BLaER1 treated with 17β-estradiol and CSF1 and Interleukin-3, amounts not matched to agents 10 nM and 100 nM (cell line): Measurements from ENCODE around the gene ATP13A4.
"Not testable (repeated sequence)": the region's sequence is repeated elsewhere in the genome, so short reads cannot be mapped to it uniquely, and the experiment has no call there.

Experiments
- H3K27ac ChIP-seq, 11 experiments: shearing (Covaris generic); formaldehyde crosslinking; 2 replicates each; pipeline ENCODE4 v1.8.1; 2022
- H3K27me3 ChIP-seq, 11 experiments: shearing (Covaris generic); formaldehyde crosslinking; 2 replicates each; pipeline ENCODE4 v1.8.1; 2022
- H3K36me3 ChIP-seq, 11 experiments: shearing (Covaris generic); formaldehyde crosslinking; 2 replicates each; pipeline ENCODE4 v1.8.1; 2022
- H3K4me1 ChIP-seq, 10 experiments: shearing (Covaris generic); formaldehyde crosslinking; 2 replicates each; pipeline ENCODE4 v1.8.1; 2022
- H3K4me2 ChIP-seq, 11 experiments: shearing (Covaris generic); formaldehyde crosslinking; 2 replicates each; pipeline ENCODE4 v1.8.1; 2022
- H3K4me3 ChIP-seq, 10 experiments: shearing (Covaris generic); formaldehyde crosslinking; 2 replicates each; pipeline ENCODE4 v1.8.1; 2022
- H3K9ac ChIP-seq, 11 experiments: shearing (Covaris generic); formaldehyde crosslinking; 2 replicates each; pipeline ENCODE4 v1.8.1; 2022
- H3K9me3 ChIP-seq, 11 experiments: shearing (Covaris generic); formaldehyde crosslinking; replicated peaks in 1 of 11; 2 replicates each; pipeline ENCODE4 v1.8.1; 2022
- H4K20me1 ChIP-seq, 11 experiments: shearing (Covaris generic); formaldehyde crosslinking; 2 replicates each; pipeline ENCODE4 v1.8.1; 2022
- Cebpa-rat ChIP-seq, 11 experiments: shearing (Covaris generic); IDR thresholded peaks; 2 replicates each; pipeline ENCODE4 v1.8.1; 2022

The ATP13A4 gene

DNA sequence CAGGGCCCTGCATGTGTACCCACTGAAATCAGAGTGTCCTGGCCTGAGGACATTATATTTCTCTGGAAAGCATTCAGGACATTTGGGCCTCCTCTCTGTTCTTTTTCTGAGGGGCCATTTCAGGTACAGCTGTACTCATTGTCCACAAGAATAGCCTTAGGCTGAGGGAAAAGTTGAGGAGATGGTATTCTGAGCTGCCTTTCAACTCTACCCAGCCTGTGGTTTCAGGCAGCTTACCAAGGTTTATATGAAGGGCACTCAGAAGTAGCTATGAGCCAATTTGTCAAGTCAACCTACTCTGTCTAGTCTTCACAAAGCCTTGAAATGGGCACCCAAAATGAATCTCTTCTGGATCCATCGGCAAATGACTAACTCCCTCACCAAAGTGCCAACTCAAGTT, 9.4 kb downstream of the ATP13A4 start:
- TF ChIP-seq Cebpa-rat (IDR thresholded peaks at IDR 0.05) = no peak
- Histone ChIP-seq H3K9ac (no peak overlapping the region), H3K4me2 (no peak overlapping the region), H3K27ac (no peak overlapping the region), H3K36me3 (no peaks in the 10 kb centered on the region), H4K20me1 (no peaks in the 10 kb centered on the region), H3K4me1 (no peaks in the 10 kb centered on the region), H3K27me3 (no peaks in the 10 kb centered on the region), H3K4me3 (no peak overlapping the region), H3K9me3 (peaks cover 0 to 16% (median 6%) of the 10 kb centered on the region in 11 experiments; a peak in 10 of 22 replicates)

DNA sequence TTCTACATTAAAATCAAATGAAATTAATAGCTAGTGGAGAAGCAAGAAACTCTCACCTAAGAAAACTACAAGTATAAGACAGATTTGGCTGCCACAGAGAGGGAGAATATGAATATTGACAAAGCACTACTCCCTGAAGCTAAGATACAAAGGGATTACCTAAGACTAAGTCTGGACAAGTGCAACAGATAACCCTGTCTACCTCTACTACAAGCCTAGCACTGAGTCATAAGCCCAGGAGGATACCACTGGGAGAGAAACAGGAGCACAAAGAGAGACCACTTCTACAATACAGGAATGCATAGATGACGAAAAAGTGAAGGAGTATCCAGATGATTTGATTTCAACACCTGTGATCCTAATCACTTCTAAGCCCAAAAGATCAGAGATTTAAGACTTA, 10.4 kb downstream of the ATP13A4 start:
- no peak overlapping the region for H3K27ac ChIP-seq
- no peak overlapping the region for H3K4me3 ChIP-seq
- H3K4me2 ChIP-seq = no peak overlapping the region
- no peak overlapping the region for H3K9ac ChIP-seq
- H3K27me3 ChIP-seq = no peaks in the 10 kb centered on the region
- no peaks in the 10 kb centered on the region for H3K36me3 ChIP-seq
- peaks cover 0 to 16% (median 6%) of the 10 kb centered on the region in 11 experiments; a peak in 10 of 22 replicates for H3K9me3 ChIP-seq
- H3K4me1 ChIP-seq = no peaks in the 10 kb centered on the region
- H4K20me1 ChIP-seq = no peaks in the 10 kb centered on the region
- TF ChIP-seq Cebpa-rat (IDR thresholded peaks at IDR 0.05) = no peak

GRCh38 chr3:193530231-193531165, 24.2 kb downstream of the ATP13A4 start:
- TF ChIP-seq Cebpa-rat (IDR thresholded peaks at IDR 0.05) = no peak
- Histone ChIP-seq H3K27me3 (no peaks in the 10 kb centered on the region), H3K4me3 (no peak overlapping the region), H3K36me3 (no peaks in the 10 kb centered on the region), H3K27ac (no peak overlapping the region), H3K9me3 (no peaks in the 10 kb centered on the region), H4K20me1 (no peaks in the 10 kb centered on the region), H3K4me1 (no peaks in the 10 kb centered on the region), H3K9ac (no peak overlapping the region), H3K4me2 (no peak overlapping the region)

DNA sequence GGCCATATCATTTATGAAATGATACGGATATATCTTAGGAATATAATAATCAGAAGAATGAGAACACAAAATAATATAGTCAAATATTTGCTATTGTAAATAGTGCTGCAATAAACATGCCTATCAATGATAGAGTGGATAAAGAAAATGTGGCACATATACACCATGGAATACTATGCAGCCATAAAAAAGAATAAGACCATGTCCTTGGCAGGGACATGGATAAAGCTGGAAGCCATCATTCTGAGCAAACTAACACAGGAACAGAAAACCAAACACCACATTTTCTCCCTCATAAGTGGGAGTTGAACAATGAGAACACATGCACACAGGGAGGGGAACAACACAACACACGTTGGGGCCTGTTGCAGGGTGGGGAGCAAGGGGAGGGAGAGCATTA, 28.6 kb downstream of the ATP13A4 start:
- H3K4me1 ChIP-seq, H3K9ac ChIP-seq, H3K27ac ChIP-seq, H3K27me3 ChIP-seq, H3K4me3 ChIP-seq, H3K36me3 ChIP-seq, H3K4me2 ChIP-seq, H3K9me3 ChIP-seq, H4K20me1 ChIP-seq: not testable (repeated sequence)

DNA sequence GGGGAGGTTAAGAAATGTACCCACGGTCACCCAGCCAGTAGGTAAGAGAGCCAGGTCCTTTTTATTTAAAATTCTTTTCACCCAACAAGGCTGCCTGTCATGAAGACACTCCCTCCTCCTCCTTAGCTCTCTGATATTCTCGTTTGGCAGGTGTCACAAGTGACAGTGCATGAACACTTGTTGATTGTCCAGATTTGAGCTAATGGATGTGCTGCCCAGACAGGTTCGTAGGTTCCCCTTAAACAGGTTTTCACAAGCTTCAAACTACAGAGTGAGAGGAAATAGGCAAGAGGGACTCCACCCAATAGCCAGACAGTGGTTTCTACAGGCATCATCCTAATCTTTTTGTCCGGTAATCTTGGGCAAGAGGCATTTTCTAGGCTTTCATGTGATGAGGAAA, 32.2 kb downstream of the ATP13A4 start:
- H4K20me1 ChIP-seq = no peaks in the 10 kb centered on the region
- no peak overlapping the region for H3K4me3 ChIP-seq
- H3K9me3 ChIP-seq = no peaks in the 10 kb centered on the region
- TF ChIP-seq Cebpa-rat (IDR thresholded peaks at IDR 0.05) = no peak
- no peak overlapping the region for H3K9ac ChIP-seq
- H3K36me3 ChIP-seq = no peaks in the 10 kb centered on the region
- H3K27ac ChIP-seq = no peak overlapping the region
- no peak overlapping the region for H3K4me2 ChIP-seq
- no peaks in the 10 kb centered on the region for H3K27me3 ChIP-seq
- H3K4me1 ChIP-seq = no peaks in the 10 kb centered on the region

DNA sequence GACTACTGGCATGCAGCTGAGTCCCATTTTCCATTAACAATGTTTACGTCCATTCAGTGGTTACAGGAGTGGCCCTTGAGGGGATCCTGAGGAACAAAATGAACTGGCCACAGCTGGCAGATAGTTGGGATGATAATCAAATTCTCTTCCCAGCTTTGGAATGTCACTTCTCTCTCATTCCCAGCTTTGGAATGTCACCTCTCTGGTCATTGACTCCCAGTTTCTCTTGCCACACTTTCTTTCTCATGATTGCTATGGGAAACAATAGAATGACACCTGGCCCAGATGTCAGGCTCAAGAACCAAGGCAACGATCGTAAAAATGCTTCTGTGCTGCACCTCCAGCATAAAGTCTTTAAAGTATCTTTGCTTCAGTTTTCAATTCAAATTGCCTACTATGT, 34.0 kb downstream of the ATP13A4 start:
- Histone ChIP-seq H3K27ac (no peak overlapping the region), H3K9me3 (no peaks in the 10 kb centered on the region), H3K4me1 (no peaks in the 10 kb centered on the region), H3K9ac (no peak overlapping the region), H3K4me3 (no peak overlapping the region), H3K27me3 (no peaks in the 10 kb centered on the region), H3K36me3 (no peaks in the 10 kb centered on the region), H3K4me2 (no peak overlapping the region), H4K20me1 (no peaks in the 10 kb centered on the region)
- TF ChIP-seq Cebpa-rat (IDR thresholded peaks at IDR 0.05) = no peak

GRCh38 chr3:193515966-193516365, 38.7 kb downstream of the ATP13A4 start:
- Histone ChIP-seq H3K9me3 (no peaks in the 10 kb centered on the region), H3K4me1 (no peaks in the 10 kb centered on the region), H4K20me1 (no peaks in the 10 kb centered on the region), H3K9ac (no peak overlapping the region), H3K27me3 (no peaks in the 10 kb centered on the region), H3K4me3 (no peak overlapping the region), H3K4me2 (no peak overlapping the region), H3K27ac (no peak overlapping the region), H3K36me3 (no peaks in the 10 kb centered on the region)
- TF ChIP-seq Cebpa-rat (IDR thresholded peaks at IDR 0.05) = no peak

GRCh38 chr3:193510154-193510553, 44.5 kb downstream of the ATP13A4 start:
- Histone ChIP-seq H3K36me3 (no peaks in the 10 kb centered on the region), H3K27ac (no peak overlapping the region), H3K27me3 (no peaks in the 10 kb centered on the region), H3K4me3 (no peak overlapping the region), H3K9ac (no peak overlapping the region), H4K20me1 (no peaks in the 10 kb centered on the region), H3K9me3 (no peaks in the 10 kb centered on the region), H3K4me2 (no peak overlapping the region), H3K4me1 (no peaks in the 10 kb centered on the region)
- no peak for TF ChIP-seq Cebpa-rat (IDR thresholded peaks at IDR 0.05)

DNA sequence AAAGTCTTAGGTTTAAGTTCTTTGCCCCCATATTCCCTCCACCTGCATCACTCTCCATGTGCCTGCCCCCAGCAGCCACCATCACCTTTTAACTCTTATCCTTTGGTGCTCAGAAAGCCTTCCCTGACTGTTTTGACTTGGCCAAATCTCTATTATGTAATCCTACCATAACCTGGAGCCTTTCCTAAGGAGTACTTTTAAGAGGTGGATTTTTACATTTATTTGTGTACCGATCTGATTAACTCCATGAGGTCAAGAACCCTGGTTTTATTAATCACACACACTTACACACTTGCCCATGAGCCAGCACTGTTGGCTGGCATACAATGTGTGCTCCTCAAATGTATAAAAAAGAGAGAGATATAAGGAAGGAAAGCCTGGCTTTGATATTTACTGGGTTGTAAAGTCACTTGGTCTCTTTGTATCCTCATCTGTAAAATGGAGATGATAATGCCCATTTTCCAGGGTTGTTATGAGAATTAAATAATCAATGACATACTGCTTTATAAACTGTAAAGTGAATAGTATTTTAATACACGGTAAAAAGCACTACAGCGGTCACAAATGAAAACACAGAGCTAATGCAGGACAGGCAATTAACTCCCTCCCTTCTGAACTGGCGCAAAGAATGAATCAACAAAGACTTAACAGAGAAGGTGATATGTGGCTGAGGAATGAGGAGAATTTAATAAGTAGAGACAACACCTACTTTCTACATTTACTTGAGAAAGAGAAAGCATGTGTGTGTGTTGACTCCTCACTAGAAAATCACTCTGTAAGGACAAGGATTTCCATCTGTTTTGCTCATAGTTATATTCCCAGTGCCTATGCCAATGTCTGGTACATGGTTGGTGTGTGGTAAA, 45.4 kb downstream of the ATP13A4 start:
- Histone ChIP-seq H3K4me3 (no peak overlapping the region), H3K4me2 (no peak overlapping the region), H3K4me1 (no peaks in the 10 kb centered on the region), H4K20me1 (no peaks in the 10 kb centered on the region), H3K27me3 (no peaks in the 10 kb centered on the region), H3K9me3 (no peaks in the 10 kb centered on the region), H3K27ac (no peak overlapping the region), H3K36me3 (no peaks in the 10 kb centered on the region), H3K9ac (no peak overlapping the region)
- TF ChIP-seq Cebpa-rat (IDR thresholded peaks at IDR 0.05) = no peak
